Measurements from ENCODE around the gene GLYAT.

DNA sequence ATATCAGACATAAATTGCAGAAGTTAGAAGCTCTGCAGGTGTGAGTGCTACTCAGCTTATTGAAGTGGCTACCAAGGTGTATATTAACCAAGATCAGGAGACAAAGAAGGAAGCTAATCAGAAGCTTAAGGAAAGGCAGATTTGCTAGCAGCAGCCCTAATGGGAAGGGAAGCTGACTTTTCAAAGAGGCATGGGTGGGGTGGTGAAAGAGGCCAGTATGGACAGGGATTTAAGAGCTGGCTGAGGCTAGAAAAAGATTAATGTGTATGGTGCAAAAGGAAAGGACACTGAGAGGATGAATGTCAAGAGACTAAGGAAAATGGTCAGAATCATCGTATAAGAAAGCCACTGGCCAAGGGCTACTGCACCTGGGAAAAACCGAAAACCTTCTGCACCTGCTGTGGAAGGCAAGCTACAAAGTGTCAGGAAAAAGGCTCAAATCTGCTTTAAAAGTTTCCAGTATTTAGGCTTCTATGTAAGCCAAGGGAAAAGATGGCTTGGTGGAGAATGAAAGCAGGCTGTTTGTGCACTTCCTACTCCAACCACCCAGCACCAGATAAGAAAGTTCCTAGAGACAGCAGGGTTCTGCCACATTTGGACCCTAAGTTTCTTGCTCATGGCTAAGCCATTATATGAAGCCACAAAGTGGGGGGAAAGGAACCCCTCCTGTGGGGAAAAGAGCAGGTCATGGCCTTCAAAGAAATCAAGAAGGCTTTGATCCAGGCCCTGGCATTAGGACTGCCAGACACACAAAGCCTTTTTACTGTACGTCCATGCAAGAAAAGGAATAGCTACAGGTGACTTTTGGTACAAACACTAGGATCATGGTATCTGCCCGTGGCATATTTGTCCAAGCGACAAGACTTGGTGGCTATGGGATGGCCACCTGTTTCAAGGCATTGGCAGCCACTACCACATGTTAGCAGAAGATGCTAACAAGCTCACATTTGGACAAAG lies 40.9 kb upstream of the GLYAT start:
- TF ChIP-seq, protein P1, sequence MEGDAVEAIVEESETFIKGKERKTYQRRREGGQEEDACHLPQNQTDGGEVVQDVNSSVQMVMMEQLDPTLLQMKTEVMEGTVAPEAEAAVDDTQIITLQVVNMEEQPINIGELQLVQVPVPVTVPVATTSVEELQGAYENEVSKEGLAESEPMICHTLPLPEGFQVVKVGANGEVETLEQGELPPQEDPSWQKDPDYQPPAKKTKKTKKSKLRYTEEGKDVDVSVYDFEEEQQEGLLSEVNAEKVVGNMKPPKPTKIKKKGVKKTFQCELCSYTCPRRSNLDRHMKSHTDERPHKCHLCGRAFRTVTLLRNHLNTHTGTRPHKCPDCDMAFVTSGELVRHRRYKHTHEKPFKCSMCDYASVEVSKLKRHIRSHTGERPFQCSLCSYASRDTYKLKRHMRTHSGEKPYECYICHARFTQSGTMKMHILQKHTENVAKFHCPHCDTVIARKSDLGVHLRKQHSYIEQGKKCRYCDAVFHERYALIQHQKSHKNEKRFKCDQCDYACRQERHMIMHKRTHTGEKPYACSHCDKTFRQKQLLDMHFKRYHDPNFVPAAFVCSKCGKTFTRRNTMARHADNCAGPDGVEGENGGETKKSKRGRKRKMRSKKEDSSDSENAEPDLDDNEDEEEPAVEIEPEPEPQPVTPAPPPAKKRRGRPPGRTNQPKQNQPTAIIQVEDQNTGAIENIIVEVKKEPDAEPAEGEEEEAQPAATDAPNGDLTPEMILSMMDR (IDR thresholded peaks at IDR 0.05) = no peak
- TF ChIP-seq POLR2A (IDR thresholded peaks at IDR 0.05) = no peak
- TF ChIP-seq POLR2AphosphoS5 (IDR thresholded peaks at IDR 0.05) = no peak
